ENCODE data around the gene PLCD3. TPM values are rescaled to one million over a fixed set of nuclear protein-coding genes. Genes with fewer than 3 reads are reported as not detected.

The PLCD3 gene
- total and polyA plus RNA-seq, 10 of the 15 experiments (the other 5 are each of a cell fraction or from before 2014, with no cell fraction given) = 0.02 to 1.6 (median 0.44) TPM

DNA sequence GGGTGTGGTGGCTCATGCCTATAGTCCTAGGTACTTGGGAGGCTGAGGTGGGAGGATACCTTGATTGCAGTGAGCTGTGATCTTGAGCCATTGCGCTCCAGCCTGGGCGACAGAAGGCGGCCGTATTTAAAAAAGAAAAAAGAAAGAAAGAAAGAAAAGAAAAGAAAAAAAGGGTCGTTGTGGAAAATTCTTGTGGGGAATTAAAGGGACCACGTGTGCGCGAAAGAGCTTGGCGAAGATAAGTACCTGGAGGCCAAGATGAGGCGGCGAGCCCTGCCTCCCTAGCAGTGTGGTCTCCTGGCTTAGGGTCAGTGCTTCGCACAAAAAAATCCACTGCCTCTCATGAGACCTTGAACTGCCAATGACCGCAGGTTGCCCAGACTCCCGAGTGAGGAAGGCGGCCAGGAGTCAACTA lies 71.9 kb downstream of the PLCD3 start (continued):
- TF ChIP-seq ZNF592 (IDR thresholded peaks at IDR 0.05) = no peak
- TF ChIP-seq RUNX3 (IDR thresholded peaks at IDR 0.05; ENCODE audit: low read length) = peak; percentile 66
- TF ChIP-seq, protein P1, sequence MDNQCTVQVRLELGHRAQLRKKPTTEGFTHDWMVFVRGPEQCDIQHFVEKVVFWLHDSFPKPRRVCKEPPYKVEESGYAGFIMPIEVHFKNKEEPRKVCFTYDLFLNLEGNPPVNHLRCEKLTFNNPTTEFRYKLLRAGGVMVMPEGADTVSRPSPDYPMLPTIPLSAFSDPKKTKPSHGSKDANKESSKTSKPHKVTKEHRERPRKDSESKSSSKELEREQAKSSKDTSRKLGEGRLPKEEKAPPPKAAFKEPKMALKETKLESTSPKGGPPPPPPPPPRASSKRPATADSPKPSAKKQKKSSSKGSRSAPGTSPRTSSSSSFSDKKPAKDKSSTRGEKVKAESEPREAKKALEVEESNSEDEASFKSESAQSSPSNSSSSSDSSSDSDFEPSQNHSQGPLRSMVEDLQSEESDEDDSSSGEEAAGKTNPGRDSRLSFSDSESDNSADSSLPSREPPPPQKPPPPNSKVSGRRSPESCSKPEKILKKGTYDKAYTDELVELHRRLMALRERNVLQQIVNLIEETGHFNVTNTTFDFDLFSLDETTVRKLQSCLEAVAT (IDR thresholded peaks at IDR 0.05) = peak; percentile 73
- no peak for TF ChIP-seq RBBP5 (conservative IDR thresholded peaks at IDR 0.05)
- no peak for TF ChIP-seq LARP7 (IDR thresholded peaks at IDR 0.05)

Small RNAs within 50 kb of the gene (microRNA-seq; reads per million reads assigned to microRNA genes)
- not detected for gene MIR6784

Small RNAs within 50 kb of the gene (small RNA-seq; reads per million reads assigned to genes)
- gene MIR6784 (not detected), gene RF00019 (not detected)

Other genes starting within 250 kb of the PLCD3 start
Only the 7 nearest of the 12 such genes appear.
- gene DCAKD, start 80.9 kb downstream of the PLCD3 start, total RNA-seq (2014; rRNA removed) = 49.4 and 62.7 TPM in 2 replicates
- gene DCAKD, start 80.9 kb downstream of the PLCD3 start, total RNA-seq (2014; rRNA removed; fragmentation: Illumina TruSeq; extraction: Trizol) = 23.0 and 27.9 TPM in 2 replicates
- 44.4 and 45.8 TPM in 2 replicates for gene DCAKD, start 80.9 kb downstream of the PLCD3 start, total RNA-seq (2021)
- 14.1 and 32.8 TPM in 2 replicates for gene DCAKD, start 80.9 kb downstream of the PLCD3 start, polyA plus RNA-seq (2011; rRNA removed)
- 18.9 and 21.5 TPM in 2 replicates for gene DCAKD, start 80.9 kb downstream of the PLCD3 start, polyA plus RNA-seq (2014; fragmentation: Illumina TruSeq; extraction: Trizol)
- gene DCAKD, start 80.9 kb downstream of the PLCD3 start, polyA plus RNA-seq (2014; fragmentation: Nextera tagmentation; extraction: Ambion mirVana) = 10 to 100 TPM; 11.6 to 11.7 TPM
- gene DCAKD, start 80.9 kb downstream of the PLCD3 start, polyA plus RNA-seq (2014; rRNA removed) = 45.7 and 46.5 TPM in 2 replicates
- 10 to 100 TPM; 43.8 to 46.1 TPM for gene DCAKD, start 80.9 kb downstream of the PLCD3 start, polyA plus RNA-seq (2016; fragmentation: Nextera tagmentation; extraction: Ambion mirVana)
- 118 and 121 TPM in 2 replicates for gene NMT1, start 71.2 kb downstream of the PLCD3 start, total RNA-seq (2014; rRNA removed)
- gene NMT1, start 71.2 kb downstream of the PLCD3 start, total RNA-seq (2014; rRNA removed; fragmentation: Illumina TruSeq; extraction: Trizol) = 391 and 395 TPM in 2 replicates
- 204 and 223 TPM in 2 replicates for gene NMT1, start 71.2 kb downstream of the PLCD3 start, total RNA-seq (2021)
- 116 and 138 TPM in 2 replicates for gene NMT1, start 71.2 kb downstream of the PLCD3 start, polyA plus RNA-seq (2011; rRNA removed)
- 80.7 and 216 TPM in 2 replicates for gene NMT1, start 71.2 kb downstream of the PLCD3 start, polyA plus RNA-seq (2014; fragmentation: Illumina TruSeq; extraction: Trizol)
- 100 to 1,000 TPM; 282 to 342 TPM for gene NMT1, start 71.2 kb downstream of the PLCD3 start, polyA plus RNA-seq (2014; fragmentation: Nextera tagmentation; extraction: Ambion mirVana)
- gene NMT1, start 71.2 kb downstream of the PLCD3 start, polyA plus RNA-seq (2014; rRNA removed) = 96.7 and 112 TPM in 2 replicates
- 100 to 1,000 TPM; 221 to 226 TPM for gene NMT1, start 71.2 kb downstream of the PLCD3 start, polyA plus RNA-seq (2016; fragmentation: Nextera tagmentation; extraction: Ambion mirVana)
- 8.1 and 10.2 TPM in 2 replicates for gene ACBD4, start 3.2 kb upstream of the PLCD3 start, total RNA-seq (2014; rRNA removed)
- 5.4 and 5.7 TPM in 2 replicates for gene ACBD4, start 3.2 kb upstream of the PLCD3 start, total RNA-seq (2014; rRNA removed; fragmentation: Illumina TruSeq; extraction: Trizol)
- gene ACBD4, start 3.2 kb upstream of the PLCD3 start, total RNA-seq (2021) = 10.0 and 10.1 TPM in 2 replicates
- gene ACBD4, start 3.2 kb upstream of the PLCD3 start, polyA plus RNA-seq (2011; rRNA removed) = 4.4 and 6.5 TPM in 2 replicates
- 4.5 and 5.7 TPM in 2 replicates for gene ACBD4, start 3.2 kb upstream of the PLCD3 start, polyA plus RNA-seq (2014; fragmentation: Illumina TruSeq; extraction: Trizol)
- under 1 TPM; 0.20 to 0.27 TPM for gene ACBD4, start 3.2 kb upstream of the PLCD3 start, polyA plus RNA-seq (2014; fragmentation: Nextera tagmentation; extraction: Ambion mirVana)
- gene ACBD4, start 3.2 kb upstream of the PLCD3 start, polyA plus RNA-seq (2014; rRNA removed) = 13.8 and 17.6 TPM in 2 replicates
- 1 to 10 TPM; 7.2 to 9.9 TPM for gene ACBD4, start 3.2 kb upstream of the PLCD3 start, polyA plus RNA-seq (2016; fragmentation: Nextera tagmentation; extraction: Ambion mirVana)
- 12.2 and 13.4 TPM in 2 replicates for gene HEXIM1, start 16.0 kb upstream of the PLCD3 start, total RNA-seq (2014; rRNA removed)
- gene HEXIM1, start 16.0 kb upstream of the PLCD3 start, total RNA-seq (2014; rRNA removed; fragmentation: Illumina TruSeq; extraction: Trizol) = 4.4 and 4.7 TPM in 2 replicates
- 23.9 and 24.1 TPM in 2 replicates for gene HEXIM1, start 16.0 kb upstream of the PLCD3 start, total RNA-seq (2021)
- gene HEXIM1, start 16.0 kb upstream of the PLCD3 start, polyA plus RNA-seq (2011; rRNA removed) = 7.3 and 8.8 TPM in 2 replicates
- gene HEXIM1, start 16.0 kb upstream of the PLCD3 start, polyA plus RNA-seq (2014; fragmentation: Illumina TruSeq; extraction: Trizol) = 9.9 and 16.0 TPM in 2 replicates
- 1 to 10 TPM; 1.9 to 2.1 TPM for gene HEXIM1, start 16.0 kb upstream of the PLCD3 start, polyA plus RNA-seq (2014; fragmentation: Nextera tagmentation; extraction: Ambion mirVana)
- gene HEXIM1, start 16.0 kb upstream of the PLCD3 start, polyA plus RNA-seq (2014; rRNA removed) = 17.2 and 19.4 TPM in 2 replicates
- gene HEXIM1, start 16.0 kb upstream of the PLCD3 start, polyA plus RNA-seq (2016; fragmentation: Nextera tagmentation; extraction: Ambion mirVana) = 1 to 10 TPM; 8.3 to 9.3 TPM
- 8.3 and 8.7 TPM in 2 replicates for gene HEXIM2, start 29.4 kb upstream of the PLCD3 start, total RNA-seq (2014; rRNA removed)
- 4.8 and 5.1 TPM in 2 replicates for gene HEXIM2, start 29.4 kb upstream of the PLCD3 start, total RNA-seq (2014; rRNA removed; fragmentation: Illumina TruSeq; extraction: Trizol)
- gene HEXIM2, start 29.4 kb upstream of the PLCD3 start, total RNA-seq (2021) = 7.6 and 9.7 TPM in 2 replicates
- gene HEXIM2, start 29.4 kb upstream of the PLCD3 start, polyA plus RNA-seq (2011; rRNA removed) = 4.3 and 5.8 TPM in 2 replicates
- 0.87 and 4.9 TPM in 2 replicates for gene HEXIM2, start 29.4 kb upstream of the PLCD3 start, polyA plus RNA-seq (2014; fragmentation: Illumina TruSeq; extraction: Trizol)
- under 1 TPM; 0.10 to 0.22 TPM for gene HEXIM2, start 29.4 kb upstream of the PLCD3 start, polyA plus RNA-seq (2014; fragmentation: Nextera tagmentation; extraction: Ambion mirVana)
- gene HEXIM2, start 29.4 kb upstream of the PLCD3 start, polyA plus RNA-seq (2014; rRNA removed) = 7.1 and 12.5 TPM in 2 replicates
- gene HEXIM2, start 29.4 kb upstream of the PLCD3 start, polyA plus RNA-seq (2016; fragmentation: Nextera tagmentation; extraction: Ambion mirVana) = 10 to 100 TPM in 1 of 2 experiments, 1 to 10 TPM in 1; 9.7 to 10.3 TPM
- 19.2 and 22.6 TPM in 2 replicates for gene FMNL1, start 89.4 kb upstream of the PLCD3 start, total RNA-seq (2014; rRNA removed)
- gene FMNL1, start 89.4 kb upstream of the PLCD3 start, total RNA-seq (2014; rRNA removed; fragmentation: Illumina TruSeq; extraction: Trizol) = 17.0 and 18.5 TPM in 2 replicates
- 99.2 and 108 TPM in 2 replicates for gene FMNL1, start 89.4 kb upstream of the PLCD3 start, total RNA-seq (2021)
- gene FMNL1, start 89.4 kb upstream of the PLCD3 start, polyA plus RNA-seq (2011; rRNA removed) = 7.7 and 11.5 TPM in 2 replicates
- 18.4 and 53.7 TPM in 2 replicates for gene FMNL1, start 89.4 kb upstream of the PLCD3 start, polyA plus RNA-seq (2014; fragmentation: Illumina TruSeq; extraction: Trizol)
- 1 to 10 TPM; 3.3 to 3.5 TPM for gene FMNL1, start 89.4 kb upstream of the PLCD3 start, polyA plus RNA-seq (2014; fragmentation: Nextera tagmentation; extraction: Ambion mirVana)
- 52.2 and 65.7 TPM in 2 replicates for gene FMNL1, start 89.4 kb upstream of the PLCD3 start, polyA plus RNA-seq (2014; rRNA removed)
- gene FMNL1, start 89.4 kb upstream of the PLCD3 start, polyA plus RNA-seq (2016; fragmentation: Nextera tagmentation; extraction: Ambion mirVana) = 10 to 100 TPM; 11.7 to 20.5 TPM
- gene SPATA32, start 129.6 kb upstream of the PLCD3 start, total RNA-seq (2014; rRNA removed) = 0.11 TPM in 1 of 2 replicates, not detected in the other
- gene SPATA32, start 129.6 kb upstream of the PLCD3 start, total RNA-seq (2014; rRNA removed; fragmentation: Illumina TruSeq; extraction: Trizol) = not detected in 2 replicates
- 0.13 and 0.21 TPM in 2 replicates for gene SPATA32, start 129.6 kb upstream of the PLCD3 start, total RNA-seq (2021)
- gene SPATA32, start 129.6 kb upstream of the PLCD3 start, polyA plus RNA-seq (2011; rRNA removed) = 0.03 TPM in 1 of 2 replicates, not detected in the other
- gene SPATA32, start 129.6 kb upstream of the PLCD3 start, polyA plus RNA-seq (2014; fragmentation: Illumina TruSeq; extraction: Trizol) = not detected in 2 replicates
- under 1 TPM; 0.11 to 0.13 TPM for gene SPATA32, start 129.6 kb upstream of the PLCD3 start, polyA plus RNA-seq (2014; fragmentation: Nextera tagmentation; extraction: Ambion mirVana)
- gene SPATA32, start 129.6 kb upstream of the PLCD3 start, polyA plus RNA-seq (2014; rRNA removed) = 0.06 TPM in 1 of 2 replicates, not detected in the other
- under 1 TPM in 1 of 2 experiments, not detected in 1; 0.35 TPM for gene SPATA32, start 129.6 kb upstream of the PLCD3 start, polyA plus RNA-seq (2016; fragmentation: Nextera tagmentation; extraction: Ambion mirVana)